Loucy (cell line): ENCODE results near the gene SHROOM2.

Experiments
- H2AFZ ChIP-seq: fragments of 200-600 bp; sonication (generic); 2 replicates; pipeline ENCODE4 v1.6.0; 2016; ENCODE audit warnings: antibody characterized with exemption, mild to moderate bottlenecking, low read length, moderate library complexity
- H3F3A ChIP-seq: fragments of 200-600 bp; 2 replicates; pipeline ENCODE4 v1.6.0; 2016; ENCODE audit warnings: antibody characterized with exemption, low read depth, mild to moderate bottlenecking
- H3K27me3 ChIP-seq: fragments of 200-600 bp; sonication (generic); 2 replicates; pipeline ENCODE4 v1.6.1; 2014; ENCODE audit warnings: low read length, mild to moderate bottlenecking; ENCODE audit not compliant: insufficient read depth, poor library complexity, severe bottlenecking
- H3K36me3 ChIP-seq: fragments of 200-600 bp; sonication (generic); 2 replicates; pipeline ENCODE4 v1.6.1; 2016; ENCODE audit warnings: low read length; ENCODE audit not compliant: insufficient read depth
- H3K4me1 ChIP-seq: fragments of 200-600 bp; sonication (generic); 2 replicates; pipeline ENCODE4 v1.5.1; 2014; ENCODE audit warnings: low read length, mild to moderate bottlenecking; ENCODE audit not compliant: insufficient read depth, poor library complexity, severe bottlenecking
- H3K4me2 ChIP-seq: fragments of 200-600 bp; sonication (generic); 2 replicates; pipeline ENCODE4 v1.6.0; 2014; ENCODE audit warnings: antibody characterized with exemption, low read length, low read depth, mild to moderate bottlenecking; ENCODE audit not compliant: poor library complexity, severe bottlenecking
- H3K4me3 ChIP-seq: fragments of 200-600 bp; sonication (generic); 2 replicates; pipeline ENCODE4 v1.5.1; 2014; ENCODE audit warnings: low read length, mild to moderate bottlenecking, mixed read lengths; ENCODE audit not compliant: poor library complexity, severe bottlenecking
- H3K79me2 ChIP-seq: fragments of 200-600 bp; sonication (generic); 2 replicates; pipeline ENCODE4 v1.6.1; 2014; ENCODE audit warnings: low read length; ENCODE audit not compliant: insufficient read depth
- H3K9ac ChIP-seq: fragments of 200-600 bp; sonication (generic); 2 replicates; pipeline ENCODE4 v1.6.0; 2014; ENCODE audit warnings: mild to moderate bottlenecking, low read depth, low read length, moderate library complexity; ENCODE audit not compliant: poor library complexity, severe bottlenecking
- H3K9me2 ChIP-seq: fragments of 200-600 bp; sonication (generic); replicated peaks from 2 replicates; pipeline ENCODE4 v1.6.1; 2016; ENCODE audit warnings: low read depth, low read length, mixed read lengths
- H3K9me3 ChIP-seq: fragments of 200-600 bp; sonication (generic); 2 replicates; pipeline ENCODE4 v1.6.1; 2014; ENCODE audit warnings: mild to moderate bottlenecking, antibody characterized with exemption, low read length, low read depth; ENCODE audit not compliant: insufficient read depth
- H4K20me1 ChIP-seq: fragments of 200-600 bp; sonication (generic); 2 replicates; pipeline ENCODE4 v1.6.0; 2014; ENCODE audit warnings: antibody characterized with exemption, low read length, mild to moderate bottlenecking; ENCODE audit not compliant: insufficient read depth, poor library complexity, severe bottlenecking
- CTCF ChIP-seq: fragments of 200-600 bp; sonication (generic); conservative IDR thresholded peaks from 2 replicates; pipeline ENCODE4 v1.5.1; 2014; ENCODE audit warnings: mild to moderate bottlenecking, antibody characterized with exemption, low read length
- EZH2phosphoT487 ChIP-seq: fragments of 200-600 bp; IDR thresholded peaks from 2 replicates; pipeline ENCODE4 v1.6.1; 2018; ENCODE audit warnings: antibody characterized with exemption, mild to moderate bottlenecking, moderate library complexity, borderline replicate concordance

The SHROOM2 gene

GRCh38 chrX:9907645-9908387 is 121.6 kb downstream of the SHROOM2 start:
- no peaks in the 10 kb centered on the region for H3K9me3 ChIP-seq
- H3K9ac ChIP-seq = no peak overlapping the region
- H3K4me1 ChIP-seq = no peaks in the 10 kb centered on the region
- H3K27me3 ChIP-seq = no peaks in the 10 kb centered on the region
- H3K36me3 ChIP-seq = no peaks in the 10 kb centered on the region
- no peak overlapping the region for H2AFZ ChIP-seq
- no peaks in the 10 kb centered on the region for H3K9me2 ChIP-seq
- no peak overlapping the region for H3K4me2 ChIP-seq
- H4K20me1 ChIP-seq = no peaks in the 10 kb centered on the region
- H3K4me3 ChIP-seq = no peak overlapping the region
- no peaks in the 10 kb centered on the region for H3F3A ChIP-seq
- TF ChIP-seq EZH2phosphoT487 (no peak), CTCF (no peak)
- H3K79me2 ChIP-seq = no peaks in the 10 kb centered on the region

- H4K20me1 ChIP-seq = no peaks in the 10 kb centered on the region
- H3K4me3 ChIP-seq = no peak overlapping the region
- TF ChIP-seq CTCF = no peak
- no peak for TF ChIP-seq EZH2phosphoT487
- H3K36me3 ChIP-seq = no peaks in the 10 kb centered on the region
- no peaks in the 10 kb centered on the region for H3K9me3 ChIP-seq
- H3K9me2 ChIP-seq = no peaks in the 10 kb centered on the region
- no peaks in the 10 kb centered on the region for H3F3A ChIP-seq
- no peaks in the 10 kb centered on the region for H3K27me3 ChIP-seq
- H3K4me1 ChIP-seq = no peaks in the 10 kb centered on the region
- H3K4me2 ChIP-seq = no peak overlapping the region
- H3K9ac ChIP-seq = no peak overlapping the region
- no peak overlapping the region for H2AFZ ChIP-seq
- H3K79me2 ChIP-seq = no peaks in the 10 kb centered on the region
Observed at GRCh38 chrX:9909254-9909653, 123.0 kb downstream of the SHROOM2 start.

- no peak overlapping the region for H2AFZ ChIP-seq
- no peaks in the 10 kb centered on the region for H3K9me3 ChIP-seq
- H3F3A ChIP-seq = no peaks in the 10 kb centered on the region
- H3K9ac ChIP-seq = no peak overlapping the region
- H3K27me3 ChIP-seq = no peaks in the 10 kb centered on the region
- no peaks in the 10 kb centered on the region for H3K9me2 ChIP-seq
- no peaks in the 10 kb centered on the region for H3K36me3 ChIP-seq
- no peak overlapping the region for H3K4me2 ChIP-seq
- no peak for TF ChIP-seq EZH2phosphoT487
- no peak for TF ChIP-seq CTCF
- no peak overlapping the region for H3K4me3 ChIP-seq
- no peaks in the 10 kb centered on the region for H4K20me1 ChIP-seq
- no peaks in the 10 kb centered on the region for H3K79me2 ChIP-seq
- H3K4me1 ChIP-seq = no peaks in the 10 kb centered on the region
Observed at GRCh38 chrX:9911487-9911886, 125.3 kb downstream of the SHROOM2 start.
